OCI-LY7 (cell line): ENCODE measurements around the gene VSIG1.

Source experiments
- EZH2phosphoT487 ChIP-seq: fragments of 200-600 bp; sonication (generic); IDR thresholded peaks from 2 replicates; pipeline ENCODE4 v1.6.1; 2018; ENCODE audit warnings: low read depth, borderline replicate concordance, mild to moderate bottlenecking, mixed run types, antibody characterized with exemption, low read length, moderate library complexity, mixed read lengths
- TF ChIP-seq, protein P1 (sequence below): fragments of 200-600 bp; sonication (generic); conservative IDR thresholded peaks from 2 replicates; pipeline ENCODE4 v1.5.1; 2014; ENCODE audit warnings: mild to moderate bottlenecking, antibody characterized with exemption, low read length, moderate library complexity, mixed read lengths

- TF ChIP-seq, protein P1, sequence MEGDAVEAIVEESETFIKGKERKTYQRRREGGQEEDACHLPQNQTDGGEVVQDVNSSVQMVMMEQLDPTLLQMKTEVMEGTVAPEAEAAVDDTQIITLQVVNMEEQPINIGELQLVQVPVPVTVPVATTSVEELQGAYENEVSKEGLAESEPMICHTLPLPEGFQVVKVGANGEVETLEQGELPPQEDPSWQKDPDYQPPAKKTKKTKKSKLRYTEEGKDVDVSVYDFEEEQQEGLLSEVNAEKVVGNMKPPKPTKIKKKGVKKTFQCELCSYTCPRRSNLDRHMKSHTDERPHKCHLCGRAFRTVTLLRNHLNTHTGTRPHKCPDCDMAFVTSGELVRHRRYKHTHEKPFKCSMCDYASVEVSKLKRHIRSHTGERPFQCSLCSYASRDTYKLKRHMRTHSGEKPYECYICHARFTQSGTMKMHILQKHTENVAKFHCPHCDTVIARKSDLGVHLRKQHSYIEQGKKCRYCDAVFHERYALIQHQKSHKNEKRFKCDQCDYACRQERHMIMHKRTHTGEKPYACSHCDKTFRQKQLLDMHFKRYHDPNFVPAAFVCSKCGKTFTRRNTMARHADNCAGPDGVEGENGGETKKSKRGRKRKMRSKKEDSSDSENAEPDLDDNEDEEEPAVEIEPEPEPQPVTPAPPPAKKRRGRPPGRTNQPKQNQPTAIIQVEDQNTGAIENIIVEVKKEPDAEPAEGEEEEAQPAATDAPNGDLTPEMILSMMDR: no peak
- TF ChIP-seq EZH2phosphoT487: no peak
Measured at GRCh38 chrX:108059801-108060200, 14.9 kb downstream of the VSIG1 start.
